SKM-1 treated with dmso at 0.1 percent for 144 hours (cell line): ENCODE measurements around the gene MBTPS1.

Source experiments
- DNase-seq: peaks from one replicate; lab custom pipeline; 2025; ENCODE audit not compliant: unreplicated experiment; lab: John Stamatoyannopoulos, UW

MBTPS1 gene

GRCh38 chr16:84055366-84055765 is 61.4 kb downstream of the MBTPS1 start:
- DNase-seq: no peak

DNA sequence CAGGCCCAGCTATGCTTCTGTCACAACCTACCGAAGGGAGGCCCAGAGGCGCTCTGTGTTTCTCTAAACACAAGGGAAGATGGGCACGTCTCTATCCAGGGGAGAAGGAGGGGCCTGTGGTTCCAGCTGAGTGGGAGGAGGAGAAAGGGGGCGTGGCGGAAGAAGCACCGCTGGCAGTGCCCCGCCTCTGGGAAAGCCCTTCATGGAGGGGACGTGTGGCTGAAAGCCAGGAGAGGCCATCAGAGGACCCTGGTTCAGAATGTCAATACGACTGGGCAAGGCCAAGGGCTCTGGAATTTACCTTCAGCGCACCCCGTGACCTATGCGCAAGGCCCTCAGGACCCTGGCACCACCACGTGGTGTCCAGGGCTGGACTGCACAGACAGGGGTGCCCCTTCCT is 61.8 kb downstream of the MBTPS1 start:
- no peak for DNase-seq

- no peak for DNase-seq
Measured at GRCh38 chr16:84054271-84054670, 62.5 kb downstream of the MBTPS1 start.

GRCh38 chr16:84053237-84053636 is 63.5 kb downstream of the MBTPS1 start:
- DNase-seq: no peak

DNA sequence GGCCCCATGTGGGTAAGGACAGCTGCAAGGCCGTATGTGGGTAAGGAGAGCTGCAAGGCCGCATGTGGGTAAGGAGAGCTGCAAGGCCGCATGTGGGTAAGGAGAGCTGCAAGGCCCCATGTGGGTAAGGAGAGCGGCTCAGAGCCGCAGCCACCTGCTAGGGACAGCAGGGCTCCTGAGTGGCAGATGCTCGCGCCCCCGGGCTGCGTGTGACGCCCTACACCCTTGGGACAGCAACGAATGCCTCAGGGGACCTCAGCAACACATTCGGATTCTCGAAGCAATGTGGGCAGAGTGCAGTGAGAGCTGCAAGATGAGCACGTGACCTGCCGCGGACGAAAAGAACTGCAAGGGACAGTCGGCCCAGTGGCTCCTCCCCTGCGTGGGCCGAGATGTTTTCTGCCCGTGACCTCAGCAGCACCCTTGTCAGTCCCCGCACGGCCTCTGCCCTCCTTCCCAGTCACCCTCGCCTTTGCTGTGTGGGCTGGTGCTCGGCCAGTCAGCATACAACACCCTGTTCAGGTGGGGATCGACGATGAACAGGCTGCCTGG is 64.6 kb downstream of the MBTPS1 start:
- no peak for DNase-seq

- DNase-seq: no peak
Measured at GRCh38 chr16:84050316-84050715, 66.4 kb downstream of the MBTPS1 start.

GRCh38 chr16:84049403-84050060 is 67.2 kb downstream of the MBTPS1 start:
- DNase-seq: no peak

GRCh38 chr16:84048871-84049270 is 67.9 kb downstream of the MBTPS1 start:
- no peak for DNase-seq

- no peak for DNase-seq
Measured at GRCh38 chr16:84048270-84048669, 68.5 kb downstream of the MBTPS1 start.

DNA sequence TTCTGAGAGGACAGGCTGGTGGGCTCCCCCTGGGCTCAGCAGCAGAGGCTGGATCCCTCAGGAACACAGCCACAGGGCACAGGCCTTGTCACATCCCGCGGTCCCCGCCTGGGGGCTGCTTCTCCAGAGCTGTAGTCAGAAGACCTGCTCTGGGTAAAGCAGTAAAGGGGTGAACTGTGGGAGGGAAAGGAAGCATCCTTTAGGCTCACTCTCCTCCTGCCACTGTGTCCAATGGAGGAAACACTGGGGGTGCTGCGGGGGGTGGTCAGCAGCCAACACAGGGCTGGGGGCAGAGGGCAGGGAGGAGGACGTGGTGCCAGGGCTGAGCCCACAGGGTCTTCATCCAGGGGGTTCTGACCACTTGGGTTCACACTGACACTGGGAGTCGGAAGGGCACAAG is 69.1 kb downstream of the MBTPS1 start:
- no peak for DNase-seq

- DNase-seq: no peak
Measured at GRCh38 chr16:84047206-84047605, 69.5 kb downstream of the MBTPS1 start.

GRCh38 chr16:84045818-84046470 is 70.8 kb downstream of the MBTPS1 start:
- no peak for DNase-seq

DNA sequence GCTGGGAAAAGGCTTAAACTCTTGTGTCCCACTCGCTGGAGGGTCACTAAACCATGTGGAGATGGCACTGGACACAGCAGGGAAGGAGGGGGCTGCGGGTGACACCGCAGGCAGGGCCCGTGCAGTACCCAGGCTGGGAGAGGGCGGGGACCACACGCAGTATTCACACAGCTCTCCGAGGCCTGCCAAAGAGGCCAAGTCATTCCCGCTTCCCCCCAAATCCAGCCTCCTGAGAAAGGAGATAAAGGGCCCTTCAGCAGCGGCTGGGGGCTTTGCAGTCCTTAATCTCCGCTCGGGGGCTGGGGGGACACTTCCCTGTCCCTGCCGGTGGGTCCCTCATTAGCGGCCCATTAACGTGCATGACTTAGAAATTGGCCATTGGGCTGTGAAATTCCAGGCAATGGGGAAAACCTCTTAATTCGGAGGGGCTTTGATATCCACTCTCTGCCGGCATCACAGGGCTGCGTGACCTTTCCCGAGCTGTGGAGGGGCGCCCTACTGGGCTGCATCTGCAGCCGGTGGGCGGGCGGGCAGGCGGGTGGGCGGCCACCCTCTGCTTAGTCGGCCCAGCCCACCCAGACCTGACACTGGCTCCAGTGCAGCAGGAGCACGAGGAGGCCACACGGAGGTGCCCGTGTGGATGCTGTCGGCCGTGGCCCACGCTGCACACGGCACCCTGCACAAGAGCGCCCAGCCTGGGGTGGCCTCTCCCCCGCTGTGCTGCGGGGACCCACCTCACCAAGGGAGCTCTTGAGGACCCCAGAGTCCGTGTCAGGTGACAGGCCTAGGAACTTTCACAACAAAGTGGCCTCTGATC is 71.5 kb downstream of the MBTPS1 start:
- DNase-seq: no peak

DNA sequence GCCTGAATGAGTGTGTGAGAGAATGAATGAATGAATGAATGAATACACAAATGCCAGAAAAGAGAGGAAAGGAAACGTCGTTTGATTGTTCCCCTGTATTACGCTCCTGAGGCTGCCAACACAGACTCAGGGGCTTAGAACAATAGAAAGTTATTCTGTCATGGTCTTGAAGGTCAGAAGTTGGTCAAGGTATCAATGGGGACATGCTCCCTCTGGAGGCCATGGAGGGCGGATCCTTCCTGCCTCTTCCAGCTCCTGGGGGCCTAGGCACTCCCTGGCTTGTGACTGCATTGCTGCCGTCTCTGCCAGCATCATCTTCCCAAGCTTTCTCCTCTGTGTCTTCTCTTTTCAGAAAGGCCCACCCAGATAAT is 72.6 kb downstream of the MBTPS1 start:
- DNase-seq: peak; percentile 14

GRCh38 chr16:84043486-84044117 is 73.1 kb downstream of the MBTPS1 start:
- DNase-seq: no peak

- no peak for DNase-seq
Measured at GRCh38 chr16:84042879-84043485, 73.8 kb downstream of the MBTPS1 start.

DNA sequence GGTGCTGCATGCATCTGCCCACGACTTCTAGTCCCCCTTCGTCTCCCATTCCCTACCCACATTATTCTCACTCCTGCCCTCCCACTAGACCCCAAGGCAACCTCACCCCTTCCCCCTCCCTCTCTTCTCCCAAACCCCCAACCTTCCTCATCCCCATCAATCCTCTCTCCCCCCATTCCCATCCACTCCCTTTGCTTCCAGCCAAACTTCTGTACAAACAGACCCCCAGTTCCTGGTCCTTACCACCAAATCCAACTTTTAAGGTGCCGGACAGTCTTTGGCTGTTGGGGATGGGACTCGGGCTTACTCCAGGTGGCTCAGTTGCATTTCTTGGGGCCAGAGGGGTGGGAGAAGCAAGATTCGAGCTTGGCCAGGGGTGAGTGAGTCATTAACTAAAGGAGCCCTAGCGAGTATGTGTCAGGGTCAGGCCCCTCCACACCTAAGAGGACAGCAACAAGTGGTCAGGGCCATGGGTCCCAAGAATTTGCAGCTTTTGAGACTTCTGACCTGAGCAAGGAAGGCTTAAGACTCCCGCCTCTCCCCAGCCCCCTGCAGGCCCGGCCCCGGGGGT is 74.3 kb downstream of the MBTPS1 start, which contains the start of gene SLC38A8:
Gene SLC38A8, minus strand, starts transcription at position 488 of the 571 bp plus-strand sequence. CDS start 638 bp downstream, outside the sequence.
- no peak for DNase-seq

- no peak for DNase-seq
Measured at GRCh38 chr16:84041881-84042280, 74.9 kb downstream of the MBTPS1 start.

DNA sequence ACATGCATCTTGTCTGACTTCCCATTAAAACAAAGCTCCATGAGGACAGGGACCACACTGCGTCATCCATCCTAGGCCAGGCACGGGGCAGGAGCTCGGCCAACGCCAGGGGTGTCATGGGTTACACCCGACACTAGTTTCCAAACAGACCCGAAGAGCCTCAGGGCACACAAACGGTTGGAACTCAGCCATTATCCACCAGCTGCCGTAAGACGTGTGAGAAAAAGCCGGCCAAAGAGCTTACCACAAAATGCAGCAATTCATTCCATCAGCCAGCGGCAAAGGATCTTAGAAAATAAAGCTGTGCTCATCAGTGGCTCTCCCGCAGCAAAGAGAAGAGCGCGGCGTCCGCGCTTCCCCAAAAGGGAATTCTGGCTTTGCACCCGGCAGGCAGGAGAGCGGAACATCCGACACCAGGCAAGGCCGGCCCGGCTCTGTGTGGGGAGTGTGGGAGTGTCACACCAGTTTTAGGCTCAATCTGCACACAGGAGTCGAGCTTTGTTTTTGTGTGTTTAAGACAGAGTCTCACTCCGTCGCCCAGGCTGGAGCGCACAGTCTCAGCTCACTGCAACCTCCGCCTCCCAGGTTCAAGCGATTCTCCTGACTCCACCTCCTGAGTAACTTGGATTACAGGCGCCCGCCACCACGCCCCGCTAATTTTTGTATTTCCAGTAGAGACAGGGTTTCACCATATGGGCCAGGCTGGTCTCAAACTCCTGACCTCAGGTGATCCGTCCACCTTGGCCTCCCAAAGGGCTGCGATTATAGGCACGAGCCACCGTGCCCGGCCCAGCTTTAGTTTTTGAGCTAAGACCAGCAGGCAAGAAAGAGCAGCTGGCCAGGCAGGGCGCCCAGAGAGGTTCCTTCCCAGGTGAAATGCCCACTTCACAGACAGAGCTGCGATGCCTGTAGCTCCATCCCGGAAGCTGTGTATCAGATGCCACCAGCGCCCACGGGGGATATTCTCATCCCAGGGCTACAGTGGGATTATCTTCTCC is 75.6 kb downstream of the MBTPS1 start:
- no peak for DNase-seq
